Sigmoid colon (tissue), 4 donors: ENCODE measurements around the gene RHEB.

ENCODE experiments used
- CTCF ChIP-seq, 4 experiments: fragments of 450-650 bp in 3 of 4; fragments of 200-600 bp in 1 of 4; IDR thresholded peaks; one replicate each; pipeline ENCODE4 v1.5.1; 2016 to 2019; ENCODE audit warnings: antibody characterized with exemption in 4 of 4, mild to moderate bottlenecking in 3 of 4, moderate library complexity in 2 of 4
- POLR2AphosphoS5 ChIP-seq, 4 donors: sonication (generic); formaldehyde crosslinking; IDR thresholded peaks; one replicate each; pipeline ENCODE4 v1.6.1; 2017; ENCODE audit warnings: antibody characterized with exemption in 4 of 4

- no peak for TF ChIP-seq CTCF (IDR thresholded peaks at IDR 0.05)
- no peak for TF ChIP-seq POLR2AphosphoS5 (IDR thresholded peaks at IDR 0.05)
These were observed 45.8 kb upstream of the RHEB start for GRCh38 chr7:151565541-151565940.
